Thyroid gland (tissue), 4 donors: Measurements from ENCODE around the gene KIF14.

ENCODE experiments used
- CTCF ChIP-seq, 6 experiments: fragments of 200-600 bp in 3 of 6; fragments of 450-650 bp in 3 of 6; sonication (generic) in 3 of 6; IDR thresholded peaks; one replicate each; pipeline ENCODE4 v1.5.1; 2016 to 2019; ENCODE audit warnings: antibody characterized with exemption in 6 of 6, mild to moderate bottlenecking in 2 of 6, inconsistent platforms in 1 of 6, moderate library complexity in 1 of 6
- POLR2A ChIP-seq, 2 donors: fragments of 450-650 bp; IDR thresholded peaks; one replicate each; pipeline ENCODE4 v1.6.1; 2017; ENCODE audit warnings: antibody characterized with exemption in 2 of 2, mild to moderate bottlenecking in 2 of 2, moderate library complexity in 1 of 2

DNA sequence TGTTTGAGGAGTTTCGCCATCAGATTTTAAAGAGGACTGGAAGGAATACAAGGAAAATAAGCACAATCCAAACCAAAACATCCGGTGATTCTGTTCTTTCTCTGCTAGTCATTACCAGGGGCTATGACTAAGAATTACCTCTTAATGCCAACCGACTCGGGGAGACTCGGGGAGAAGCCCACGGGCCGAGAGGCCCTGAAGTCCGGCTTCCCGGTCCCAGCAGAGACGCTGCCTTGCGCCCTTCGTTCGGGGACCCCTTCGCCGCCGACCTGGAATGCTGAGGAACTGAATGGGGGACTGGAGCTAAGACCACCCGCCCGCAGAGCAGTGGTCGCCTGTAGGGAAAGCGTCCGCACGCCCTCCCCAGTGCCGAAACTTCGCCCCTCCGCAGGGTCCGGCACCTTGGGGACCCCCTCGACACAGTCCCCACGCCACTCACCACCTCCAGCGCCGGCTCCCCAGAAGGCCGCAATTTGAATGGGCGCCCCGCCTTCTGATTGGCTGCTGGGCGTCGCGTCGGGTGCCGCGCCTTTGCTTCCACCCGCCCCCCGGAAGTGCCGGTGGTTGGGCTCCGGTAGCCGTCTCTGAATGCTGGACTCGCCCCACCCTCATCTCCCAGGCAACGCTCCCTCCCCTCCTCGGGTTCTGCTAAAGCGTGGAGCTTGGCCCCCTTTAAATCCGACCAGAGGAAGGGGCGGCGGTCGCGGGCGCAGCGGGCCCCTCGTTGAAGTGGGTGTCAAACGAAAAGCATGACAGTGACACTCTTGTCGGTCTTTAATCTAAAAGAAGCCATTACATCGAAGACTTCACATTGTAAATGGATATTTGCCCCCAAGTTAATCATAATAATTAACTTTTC is at the start of gene KIF14:
- TF ChIP-seq CTCF (IDR thresholded peaks at IDR 0.05): no peak
- TF ChIP-seq POLR2A (IDR thresholded peaks at IDR 0.05): no peak
